HG03521 (cell line): ENCODE measurements around the gene TBC1D5.
"Not testable (repeated sequence)": the region's sequence is repeated elsewhere in the genome, so short reads cannot be mapped to it uniquely, and the experiment has no call there.

Source experiments
- ATAC-seq: cut with Tn5 transposase; IDR thresholded peaks from one replicate; pipeline ENCODE4 v1.9.1; 2021; ENCODE audit warnings: mild to moderate bottlenecking, moderate library complexity; ENCODE audit not compliant: unreplicated experiment

The TBC1D5 gene

DNA sequence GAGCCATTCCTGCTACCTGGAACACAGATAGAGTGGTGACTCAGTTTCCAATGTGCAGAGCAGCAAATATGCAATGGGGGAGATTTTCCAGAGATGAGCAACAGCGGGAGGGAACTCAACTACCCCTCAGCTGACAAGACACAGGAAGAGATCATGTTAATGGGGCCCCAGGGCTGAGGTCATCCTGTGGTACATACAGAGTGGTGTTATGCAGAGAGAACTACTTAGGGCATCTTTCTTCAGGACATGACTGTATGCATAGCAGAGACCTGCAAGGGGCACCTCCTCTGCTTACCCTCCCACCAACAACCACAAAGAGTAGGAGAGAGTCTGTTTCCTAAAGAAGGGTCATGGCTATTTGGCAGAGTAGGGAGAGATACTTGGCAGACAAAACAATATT is 6.8 kb upstream of the TBC1D5 start:
- ATAC-seq = peak; percentile 40

DNA sequence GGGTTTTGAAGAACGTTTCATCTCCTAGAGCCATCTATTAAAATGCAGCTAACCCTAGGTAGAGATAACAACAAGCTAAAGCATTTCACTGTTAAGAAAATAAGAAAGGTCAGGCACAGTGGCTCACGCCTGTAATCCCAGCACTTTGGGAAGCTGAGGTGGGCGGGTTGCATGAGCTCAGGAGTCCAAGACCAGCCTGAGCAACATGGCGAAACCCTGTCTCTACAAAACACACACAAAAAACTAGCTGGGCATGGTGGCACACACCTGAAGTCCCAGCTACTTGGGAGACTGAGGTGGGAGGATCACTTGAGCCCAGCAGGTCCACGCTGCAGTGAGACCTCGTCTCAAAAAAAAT is 5.4 kb upstream of the TBC1D5 start:
- no peak for ATAC-seq

DNA sequence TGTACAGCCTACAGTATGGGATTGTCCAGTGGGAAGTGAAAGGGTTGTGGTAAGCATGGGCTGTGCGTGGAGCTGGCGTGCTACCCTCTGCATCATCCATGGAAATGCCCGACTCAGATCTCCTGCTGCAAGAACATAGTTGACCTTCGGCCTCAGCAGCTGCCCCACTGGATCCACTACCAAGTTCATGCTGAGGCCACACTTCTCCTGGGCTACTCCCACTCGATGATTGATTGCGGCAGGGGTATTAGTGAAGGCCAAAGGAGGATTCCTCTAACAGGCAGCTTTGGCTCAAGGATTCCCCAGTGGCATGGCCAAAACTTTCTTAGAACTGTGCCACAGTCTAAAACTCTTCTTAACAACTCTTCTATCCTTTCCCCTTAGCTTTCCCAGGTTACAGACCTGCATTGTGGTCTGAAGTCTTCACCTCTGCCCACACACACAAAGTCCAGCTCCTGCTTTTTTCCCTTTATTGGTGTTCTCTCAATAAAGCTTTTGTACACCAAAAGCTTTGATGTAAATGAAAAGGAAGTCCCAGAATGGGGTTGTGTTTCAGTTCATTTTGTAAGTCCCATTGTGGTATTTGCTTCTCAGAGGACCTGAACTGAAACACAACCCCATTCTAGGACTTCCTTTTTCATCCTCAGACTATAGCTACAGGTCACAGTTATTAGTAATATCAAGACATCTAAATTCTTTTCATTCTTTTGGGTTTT is 4.9 kb upstream of the TBC1D5 start:
- peak; percentile 55 for ATAC-seq

DNA sequence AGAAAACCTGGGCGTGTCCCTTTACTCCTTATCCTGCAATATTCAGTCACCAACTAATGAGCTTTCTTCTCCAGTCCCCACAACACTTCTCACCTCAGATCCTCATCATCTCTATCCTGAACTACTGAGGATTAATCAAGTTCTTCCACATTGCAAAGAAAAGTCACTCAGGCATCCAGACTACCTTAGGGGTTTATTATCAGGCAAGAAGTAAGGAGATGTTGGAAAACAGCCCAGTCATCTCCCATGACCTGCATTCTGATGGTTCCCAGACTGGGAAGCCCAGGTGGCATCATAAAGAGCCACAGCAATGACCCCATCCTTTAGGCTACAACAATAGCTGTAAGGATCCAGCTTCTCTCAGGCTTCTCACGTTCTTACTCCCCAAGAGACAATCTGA is 3.5 kb upstream of the TBC1D5 start:
- ATAC-seq = no peak

DNA sequence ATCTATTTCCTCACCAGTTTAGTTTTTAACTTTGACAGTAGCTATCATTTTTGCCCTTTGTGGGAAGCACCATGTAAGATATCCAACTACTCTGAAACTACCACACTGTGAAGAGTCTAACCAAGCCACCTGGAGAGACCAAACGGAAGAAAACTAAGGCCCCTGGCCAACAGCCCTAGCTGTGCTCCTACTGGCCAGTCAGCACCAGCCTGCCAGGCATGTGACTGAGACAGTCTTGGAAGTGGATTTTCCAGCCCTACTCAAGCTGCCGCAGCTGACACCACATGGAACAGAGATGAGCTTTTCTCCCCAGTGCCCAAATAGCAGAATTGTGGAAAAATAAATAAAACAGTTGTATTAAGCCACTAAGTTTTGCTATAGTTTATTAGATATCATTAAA is 2.9 kb upstream of the TBC1D5 start:
- no peak for ATAC-seq

DNA sequence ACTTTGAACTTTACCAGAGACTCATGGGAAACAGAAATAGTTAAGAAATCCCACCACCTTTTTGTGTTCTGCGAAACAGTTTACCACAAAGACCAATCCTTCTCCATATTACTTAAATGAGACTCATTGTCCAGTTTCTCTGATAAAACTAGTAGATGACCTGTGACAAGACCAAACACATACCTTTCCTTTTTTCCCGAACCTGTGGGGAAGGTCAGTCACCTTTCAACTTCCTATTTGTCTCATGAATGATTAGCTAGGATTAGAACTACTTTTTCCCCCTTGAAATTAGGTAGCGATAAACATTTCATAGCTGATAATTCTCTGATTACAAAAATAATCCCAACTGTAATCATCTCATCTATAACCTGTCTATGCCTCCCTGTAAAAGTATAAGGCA is 2.3 kb upstream of the TBC1D5 start:
- no peak for ATAC-seq

DNA sequence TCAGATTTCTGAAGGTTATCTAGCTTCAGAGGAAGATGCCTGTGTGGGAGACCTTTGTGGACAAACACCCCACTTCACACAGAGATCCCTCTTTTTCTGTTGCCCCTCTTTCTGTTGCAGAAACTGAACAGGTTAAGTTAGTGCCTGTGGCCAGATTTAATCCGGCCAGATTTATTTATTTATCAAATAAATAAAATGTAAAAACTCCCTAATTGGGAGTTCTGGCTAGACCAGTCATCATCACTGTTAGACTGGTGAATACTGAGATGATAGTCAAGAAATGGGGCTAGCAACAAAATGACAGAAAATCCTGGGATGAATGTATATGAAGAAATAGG is 1.2 kb upstream of the TBC1D5 start:
- ATAC-seq = no peak

DNA sequence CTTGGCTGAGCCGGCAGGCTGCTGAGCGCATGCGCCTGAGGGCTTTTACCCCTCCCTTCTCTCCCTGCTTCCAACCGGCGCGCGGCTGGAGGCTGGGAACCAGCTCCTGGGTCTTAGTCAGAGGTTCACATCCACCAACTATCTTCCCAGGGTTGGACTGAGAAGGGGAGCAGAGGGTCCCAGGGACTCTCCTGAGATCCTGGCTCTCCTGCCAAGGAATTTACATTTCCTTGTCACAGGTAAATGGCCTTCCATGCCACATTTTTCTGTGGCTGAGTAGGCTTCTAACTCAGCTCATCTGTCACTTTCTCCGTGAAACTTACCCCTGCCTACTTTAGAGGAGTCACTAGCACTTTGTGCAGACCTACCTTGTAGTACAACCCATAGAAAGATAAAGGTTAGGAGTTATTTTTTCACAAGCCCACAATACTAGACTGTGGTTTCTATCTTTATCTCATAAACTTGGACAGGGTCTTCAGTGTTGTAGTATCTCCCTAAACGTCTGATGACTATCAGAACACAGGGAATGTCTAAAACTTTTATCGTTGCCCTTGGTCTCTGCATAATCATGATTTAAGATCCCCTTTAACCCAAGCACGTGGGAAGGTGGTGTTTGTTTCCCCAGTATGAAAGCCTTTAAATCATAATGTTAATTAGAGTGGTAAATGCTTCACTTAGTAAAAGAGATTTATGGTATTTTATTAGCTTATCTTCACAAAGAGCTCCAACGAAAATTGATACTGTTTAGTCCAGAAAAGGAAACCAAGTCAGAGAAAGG is 638 bp upstream of the TBC1D5 start:
- peak; percentile 0 for ATAC-seq

DNA sequence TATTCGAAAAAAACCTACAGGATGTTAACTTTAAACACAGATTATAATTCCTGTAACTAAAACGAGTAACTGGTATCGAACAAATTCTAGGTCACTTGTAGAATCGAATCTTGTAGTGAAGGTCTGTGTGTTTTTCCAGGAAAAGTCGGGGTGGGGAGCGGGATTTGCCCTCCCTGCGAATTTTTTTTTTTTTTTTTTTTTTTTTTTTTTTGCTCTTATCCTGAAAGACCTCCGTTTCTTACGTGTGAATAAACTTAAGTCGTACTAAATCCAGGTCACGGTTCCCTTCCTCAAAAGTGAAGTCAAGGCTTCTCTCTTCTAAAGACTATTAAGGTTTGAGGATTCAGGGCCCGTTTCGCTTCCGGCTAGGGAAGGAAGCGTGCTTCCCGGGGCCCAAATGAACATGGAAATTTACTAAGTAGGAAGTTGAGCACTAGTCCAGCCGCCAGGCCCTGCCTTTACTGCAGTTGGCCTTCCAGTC is 770 bp downstream of the TBC1D5 start:
- ATAC-seq = no peak

DNA sequence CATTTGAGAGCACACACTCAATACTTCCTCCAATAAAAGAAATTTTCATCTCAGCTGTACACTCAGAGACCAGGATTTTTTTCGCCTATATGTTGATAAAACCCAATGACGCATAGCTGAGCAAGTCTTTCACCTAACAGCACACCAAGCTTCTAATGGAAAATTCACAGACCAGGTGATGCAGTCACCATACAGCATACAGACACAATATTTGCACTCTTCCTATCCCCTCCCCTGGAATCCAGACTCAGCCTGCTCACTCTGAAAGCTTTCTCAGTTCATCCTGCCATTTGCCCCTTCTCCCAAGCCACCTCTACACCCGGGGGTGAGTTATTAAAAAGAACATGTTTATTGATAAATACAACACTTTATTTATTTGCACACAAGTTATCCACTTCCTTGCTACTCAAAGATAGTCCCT is 1.7 kb downstream of the TBC1D5 start:
- ATAC-seq = no peak

DNA sequence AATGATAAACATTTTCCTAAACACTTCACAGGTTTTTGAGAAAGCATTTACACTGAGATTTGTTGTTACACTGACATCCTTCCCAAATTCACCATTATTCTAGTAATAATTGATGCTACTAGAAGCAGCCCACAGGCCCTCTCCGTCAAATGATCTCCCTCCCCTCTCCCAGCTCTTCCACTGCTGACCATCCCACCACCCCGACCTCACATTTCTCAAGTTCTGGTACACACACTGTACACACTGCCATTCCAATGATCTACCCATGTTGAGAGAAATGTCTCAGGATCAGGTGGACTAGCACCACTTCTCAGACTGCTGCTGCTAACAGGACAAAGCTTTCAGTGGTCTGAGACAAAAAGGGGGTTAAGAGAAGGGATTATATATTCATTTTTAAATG is 3.5 kb downstream of the TBC1D5 start:
- ATAC-seq = no peak

DNA sequence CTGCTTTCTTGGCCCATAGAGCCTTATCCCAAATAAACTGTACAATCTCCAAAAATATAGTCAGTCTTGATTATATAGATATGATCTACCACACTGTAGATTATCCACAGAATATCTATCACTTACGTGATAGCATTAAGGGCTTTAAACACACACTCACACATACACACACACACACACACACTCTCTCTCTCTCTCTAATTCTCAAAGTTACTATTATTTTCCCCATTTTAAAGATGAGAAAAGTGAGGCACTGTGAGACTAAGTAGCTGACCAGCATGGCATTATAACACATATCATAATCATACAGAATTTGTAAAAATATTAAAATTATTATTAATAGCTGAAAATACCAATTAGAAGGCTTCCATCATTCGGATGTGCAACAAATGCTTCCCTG is 4.2 kb downstream of the TBC1D5 start:
- no peak for ATAC-seq

DNA sequence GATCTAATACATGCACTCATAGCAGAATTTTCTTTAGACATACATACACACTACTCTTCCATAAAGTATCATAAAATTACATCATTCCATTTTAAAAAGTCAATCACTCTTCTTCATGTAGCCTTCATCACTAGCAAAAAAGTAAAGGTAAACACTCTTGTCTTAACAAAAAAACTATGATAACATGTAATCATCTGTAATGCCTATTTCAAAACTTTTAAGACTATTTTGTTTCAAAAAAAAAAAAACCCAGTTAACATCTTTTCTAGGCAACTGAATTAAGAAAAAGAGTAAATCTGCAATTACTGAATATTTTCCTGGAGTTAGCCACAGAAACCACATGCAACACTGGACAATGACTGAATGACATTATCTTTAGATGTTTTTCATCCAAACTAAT is 4.8 kb downstream of the TBC1D5 start:
- ATAC-seq = no peak

DNA sequence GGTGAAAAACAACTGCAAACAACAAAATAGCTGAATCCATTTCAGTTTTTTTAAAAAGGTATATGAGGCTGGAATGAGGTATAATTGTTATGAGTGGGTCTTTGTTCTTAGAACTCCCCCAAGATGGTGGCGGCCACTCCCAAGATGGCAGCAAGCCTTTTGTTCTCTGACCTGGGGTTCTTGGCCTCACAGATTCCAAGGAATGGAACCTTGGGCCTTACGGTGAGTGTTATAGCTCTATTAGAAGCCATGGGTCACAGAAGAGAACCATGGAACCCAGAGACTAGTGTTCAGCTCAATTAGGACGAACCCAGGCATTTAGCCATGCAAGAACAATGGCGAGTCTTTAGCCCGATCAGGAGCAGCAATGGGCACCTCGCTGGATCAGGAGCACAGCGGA is 7.1 kb downstream of the TBC1D5 start:
- ATAC-seq = not testable (repeated sequence)

DNA sequence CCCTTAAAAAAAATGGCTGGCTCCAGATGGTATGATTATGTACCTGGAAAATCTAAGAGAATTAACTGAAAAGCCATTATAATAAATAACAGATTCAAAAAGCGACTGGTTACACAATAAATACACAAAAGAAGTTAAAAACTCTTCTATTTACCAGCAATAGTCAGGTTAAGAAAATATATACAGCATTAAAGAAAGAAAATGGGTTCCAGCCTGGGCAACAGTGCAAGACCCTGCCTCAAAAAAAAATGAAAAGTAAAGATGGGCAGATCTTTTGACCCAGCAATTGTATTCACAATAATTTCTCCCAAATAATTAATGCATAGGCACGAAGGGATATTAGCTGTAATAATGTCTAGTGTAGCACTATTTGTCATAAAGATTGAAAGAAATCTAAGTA is 8.7 kb downstream of the TBC1D5 start:
- ATAC-seq = no peak

DNA sequence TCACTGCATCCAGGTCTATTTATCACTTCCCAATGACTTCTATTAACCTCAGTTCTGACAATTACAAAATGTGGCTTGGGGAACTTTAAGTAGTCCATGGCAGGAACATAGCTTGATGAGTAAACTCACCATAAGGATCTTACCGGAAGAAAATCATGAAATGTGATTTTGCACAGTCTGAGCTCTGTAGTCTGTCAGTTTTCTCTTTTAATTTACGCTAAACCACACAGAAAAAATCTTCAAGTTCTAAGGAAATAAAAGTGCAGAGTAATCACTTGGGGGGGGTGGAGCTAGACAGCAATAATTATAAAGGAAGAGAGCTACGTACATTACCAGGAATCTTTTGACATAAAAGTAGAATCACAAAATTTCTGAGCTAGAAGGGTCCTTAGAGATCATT is 9.2 kb downstream of the TBC1D5 start:
- no peak for ATAC-seq

DNA sequence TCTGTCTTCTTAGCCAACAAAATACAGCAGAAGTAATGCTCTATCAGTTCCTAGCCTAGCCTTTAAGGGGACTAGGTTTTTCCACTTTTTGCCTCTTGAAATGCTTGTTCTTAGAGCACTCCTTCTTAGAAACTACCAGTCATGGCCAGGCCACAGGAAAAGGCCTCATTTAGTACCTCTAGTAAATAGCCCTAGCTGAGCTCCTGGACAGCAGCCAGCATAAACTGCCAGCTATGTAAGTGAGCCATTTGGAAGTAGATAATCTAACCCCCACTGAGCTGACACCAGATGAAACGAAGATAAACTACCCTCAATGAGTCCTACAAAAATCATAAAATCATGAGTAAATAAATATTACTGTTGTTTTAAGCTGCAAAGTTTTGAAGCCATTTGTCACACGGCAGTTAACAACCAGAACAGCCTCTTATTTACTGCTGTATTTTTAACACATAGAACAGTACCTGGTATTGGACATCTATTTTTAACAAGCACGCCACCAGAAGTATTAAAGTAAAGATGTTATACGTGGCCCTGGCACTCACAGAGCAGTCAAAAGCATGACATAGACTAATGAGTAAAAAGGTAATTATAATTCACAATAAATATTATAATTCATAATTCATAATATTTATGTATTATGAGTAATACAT is 12.0 kb downstream of the TBC1D5 start:
- ATAC-seq = no peak

DNA sequence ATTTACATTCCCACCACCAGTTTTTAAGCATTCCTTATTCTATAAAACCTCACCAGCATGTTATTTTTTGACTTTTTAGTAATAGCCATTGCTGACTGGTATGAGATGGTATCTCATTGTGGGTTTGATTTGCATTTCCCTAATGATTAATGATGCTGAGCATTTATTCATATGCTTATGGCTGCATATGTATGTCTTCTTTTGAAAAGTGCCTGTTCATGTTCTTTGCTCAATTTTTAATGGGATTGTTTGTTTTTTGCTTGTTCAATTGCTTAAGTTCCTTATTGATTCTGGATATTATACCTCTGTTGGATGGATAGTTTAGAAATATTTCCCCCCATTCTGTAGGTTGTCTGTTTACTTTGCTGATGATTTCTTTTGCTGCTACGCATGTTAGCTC is 16.1 kb downstream of the TBC1D5 start:
- no peak for ATAC-seq

DNA sequence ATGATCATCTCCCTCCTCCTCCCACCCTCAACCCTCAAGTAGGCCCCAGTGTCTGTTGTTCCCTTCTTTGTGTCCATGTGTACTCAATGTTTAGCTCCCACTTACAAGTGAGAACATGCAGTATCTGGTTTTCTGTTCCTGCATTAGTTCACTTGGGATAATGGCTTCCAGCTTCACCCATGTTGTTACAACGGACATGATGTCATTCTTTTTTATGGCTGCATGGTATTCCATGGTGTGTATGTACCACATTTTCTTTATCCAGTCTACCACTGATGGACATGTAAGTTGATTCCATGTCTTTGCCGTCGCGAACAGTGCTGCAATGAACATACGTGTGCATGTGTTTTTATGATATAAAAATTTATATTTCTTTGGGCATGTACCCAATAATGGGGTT is 16.6 kb downstream of the TBC1D5 start:
- not testable (repeated sequence) for ATAC-seq

DNA sequence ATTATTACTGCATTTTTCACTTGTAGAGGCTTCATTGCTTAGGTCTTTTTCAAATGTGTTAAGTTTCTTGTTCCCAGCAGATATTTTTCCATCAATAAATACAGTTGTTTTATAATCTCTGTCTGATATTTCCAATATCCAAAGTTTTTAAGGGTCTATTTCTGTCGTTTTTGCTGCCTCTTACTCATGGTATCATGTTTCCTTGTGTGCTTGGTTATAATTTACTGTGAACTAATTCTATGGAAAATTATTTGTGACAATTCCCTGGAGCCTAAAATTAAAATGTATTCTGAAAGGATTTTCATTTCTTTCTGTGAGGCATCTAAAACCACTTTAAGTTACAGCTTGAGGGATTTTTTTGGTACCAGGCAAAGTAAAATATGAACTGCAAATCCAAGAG is 17.5 kb downstream of the TBC1D5 start:
- no peak for ATAC-seq

DNA sequence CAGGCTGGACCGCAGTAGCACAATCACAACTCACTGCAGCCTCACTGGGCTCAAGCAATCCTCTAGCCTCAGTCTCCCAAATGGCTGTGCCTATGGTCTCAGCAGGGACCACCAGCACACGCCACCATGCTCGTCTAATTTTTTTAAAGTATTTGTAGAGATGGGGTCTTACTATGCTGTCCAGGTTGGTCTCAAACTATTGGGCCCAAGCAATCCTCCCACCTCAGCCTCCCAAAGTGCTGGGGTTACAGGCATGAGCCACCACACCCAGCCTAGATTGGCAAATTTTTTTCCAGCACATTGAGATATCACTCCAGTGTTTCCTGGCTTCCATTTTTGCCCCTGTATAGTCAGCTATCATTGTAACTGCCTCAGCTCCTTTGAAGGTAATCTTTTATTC is 18.3 kb downstream of the TBC1D5 start:
- no peak for ATAC-seq

DNA sequence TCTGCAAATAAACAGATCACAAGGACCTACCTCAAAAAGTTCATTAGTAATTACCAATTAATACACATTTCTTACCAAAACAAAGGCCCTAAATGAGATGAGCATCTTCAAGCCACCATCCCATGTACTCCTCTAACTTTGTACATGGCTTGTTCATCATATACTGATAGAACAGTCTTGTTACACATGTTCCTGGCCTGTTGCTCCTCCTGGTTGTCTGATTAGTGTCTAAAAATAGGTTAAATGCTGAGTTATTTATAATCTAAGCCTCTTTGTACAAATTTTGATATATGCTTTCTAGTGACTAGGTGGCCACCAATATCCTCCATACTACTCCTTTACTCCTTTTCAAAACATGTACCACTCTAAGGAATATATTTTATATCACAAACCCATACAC is 25.0 kb downstream of the TBC1D5 start:
- no peak for ATAC-seq
